GM12873 (cell line): ENCODE measurements around the gene CXCL14.

Source experiments
- TF ChIP-seq, protein P1 (sequence below): IDR thresholded peaks from 2 replicates; pipeline ENCODE4 v1.5.1; 2012; ENCODE audit warnings: low read depth, mild to moderate bottlenecking, moderate library complexity, low read length, control low read depth; ENCODE audit not compliant: insufficient read depth; ENCODE audit errors: missing control alignments

Gene CXCL14

DNA sequence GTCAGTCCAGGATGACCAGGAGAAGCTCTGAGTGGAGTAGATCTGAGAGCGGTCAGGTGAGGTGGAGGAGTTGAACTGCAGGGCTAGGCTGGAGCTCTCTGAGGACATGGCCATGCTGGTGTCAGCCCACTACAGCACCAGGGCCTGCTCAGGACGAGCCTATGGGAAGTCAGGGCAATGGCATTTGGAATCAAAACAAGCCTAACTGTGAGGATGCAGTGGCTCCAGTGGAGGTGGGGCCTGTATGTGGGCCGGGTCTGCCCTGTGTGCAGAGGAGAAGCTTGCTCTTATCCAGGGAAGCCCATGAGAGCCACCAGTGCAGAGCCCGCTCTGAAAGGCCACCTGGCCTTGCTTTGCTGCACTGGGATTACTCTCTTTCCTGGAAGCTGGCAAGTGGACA lies 11.1 kb downstream of the CXCL14 start:
- TF ChIP-seq, protein P1, sequence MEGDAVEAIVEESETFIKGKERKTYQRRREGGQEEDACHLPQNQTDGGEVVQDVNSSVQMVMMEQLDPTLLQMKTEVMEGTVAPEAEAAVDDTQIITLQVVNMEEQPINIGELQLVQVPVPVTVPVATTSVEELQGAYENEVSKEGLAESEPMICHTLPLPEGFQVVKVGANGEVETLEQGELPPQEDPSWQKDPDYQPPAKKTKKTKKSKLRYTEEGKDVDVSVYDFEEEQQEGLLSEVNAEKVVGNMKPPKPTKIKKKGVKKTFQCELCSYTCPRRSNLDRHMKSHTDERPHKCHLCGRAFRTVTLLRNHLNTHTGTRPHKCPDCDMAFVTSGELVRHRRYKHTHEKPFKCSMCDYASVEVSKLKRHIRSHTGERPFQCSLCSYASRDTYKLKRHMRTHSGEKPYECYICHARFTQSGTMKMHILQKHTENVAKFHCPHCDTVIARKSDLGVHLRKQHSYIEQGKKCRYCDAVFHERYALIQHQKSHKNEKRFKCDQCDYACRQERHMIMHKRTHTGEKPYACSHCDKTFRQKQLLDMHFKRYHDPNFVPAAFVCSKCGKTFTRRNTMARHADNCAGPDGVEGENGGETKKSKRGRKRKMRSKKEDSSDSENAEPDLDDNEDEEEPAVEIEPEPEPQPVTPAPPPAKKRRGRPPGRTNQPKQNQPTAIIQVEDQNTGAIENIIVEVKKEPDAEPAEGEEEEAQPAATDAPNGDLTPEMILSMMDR, result no peak

- TF ChIP-seq, protein P1, result no peak
Observed at GRCh38 chr5:135566422-135567400, 12.1 kb downstream of the CXCL14 start.

DNA sequence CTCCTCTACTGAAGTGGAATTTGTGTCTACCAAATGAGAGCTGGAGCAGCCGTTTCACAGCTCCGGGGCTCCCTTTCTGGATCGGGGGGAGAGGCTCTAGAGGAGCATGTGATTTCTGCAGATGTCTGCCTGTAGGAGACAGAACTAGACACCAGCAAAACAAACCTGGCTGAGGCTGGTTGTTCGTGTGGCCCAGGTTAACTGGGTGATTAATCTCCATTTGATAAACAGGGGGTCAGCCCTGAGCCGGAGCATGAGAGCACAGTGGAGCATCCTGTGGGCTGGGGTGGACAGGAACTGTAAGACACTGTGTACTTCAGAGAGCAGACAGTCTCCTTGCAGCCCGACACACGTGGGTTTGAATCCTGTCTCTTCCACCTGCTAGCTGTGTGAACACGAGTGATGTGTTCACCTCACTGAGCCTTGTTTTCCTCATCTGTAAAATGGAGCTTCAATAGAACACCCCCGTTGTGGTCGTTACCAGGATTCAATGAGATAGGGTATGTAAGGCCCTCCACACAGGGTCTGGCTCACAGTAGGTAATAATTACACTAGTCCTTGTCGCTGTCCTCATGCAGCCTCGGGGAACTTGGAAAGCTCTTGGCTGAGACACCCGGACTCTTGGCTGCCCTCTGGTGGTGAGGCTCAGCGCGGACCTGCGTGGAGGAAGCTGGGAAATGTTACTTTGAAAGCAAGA lies 12.9 kb downstream of the CXCL14 start:
- TF ChIP-seq, protein P1, result peak; percentile 95

DNA sequence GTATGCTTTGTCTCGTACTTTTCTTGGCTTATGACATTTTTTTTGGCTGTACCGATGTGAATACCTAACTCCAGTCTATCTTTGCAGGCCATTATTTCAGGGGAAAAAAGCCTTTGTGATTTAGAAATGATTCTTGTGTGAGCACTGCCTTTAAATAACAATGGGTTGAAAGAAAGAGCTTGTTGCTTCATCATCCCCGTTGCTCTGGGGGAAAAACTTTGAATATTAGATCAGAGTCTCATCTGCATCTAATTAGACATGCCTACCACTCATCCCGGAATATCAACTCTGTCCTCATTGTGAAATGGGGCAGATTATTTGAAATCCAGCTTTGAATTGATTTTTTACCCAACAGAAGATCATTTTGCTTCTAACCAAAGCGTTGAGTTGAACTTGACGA lies 13.5 kb downstream of the CXCL14 start:
- TF ChIP-seq, protein P1, result no peak

DNA sequence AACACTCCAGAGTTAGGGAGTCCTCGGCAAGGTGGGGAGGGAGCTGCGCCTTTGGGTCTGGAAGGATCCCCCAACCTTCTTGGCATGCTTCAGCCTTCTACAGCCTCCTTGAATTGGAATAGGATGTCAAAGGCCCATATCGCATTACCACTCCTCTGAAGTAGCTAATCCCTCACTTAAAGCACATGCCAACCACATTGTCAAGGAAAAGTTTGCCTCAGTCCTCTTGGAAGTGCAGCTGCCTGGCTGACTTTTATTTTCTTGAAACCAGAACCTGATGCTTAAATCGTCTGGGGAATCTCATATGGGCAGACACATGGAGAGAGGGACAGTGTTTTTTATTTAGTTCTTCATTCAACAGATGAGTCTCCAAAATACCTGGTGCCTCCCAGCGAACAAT lies 14.5 kb downstream of the CXCL14 start:
- TF ChIP-seq, protein P1, result no peak

DNA sequence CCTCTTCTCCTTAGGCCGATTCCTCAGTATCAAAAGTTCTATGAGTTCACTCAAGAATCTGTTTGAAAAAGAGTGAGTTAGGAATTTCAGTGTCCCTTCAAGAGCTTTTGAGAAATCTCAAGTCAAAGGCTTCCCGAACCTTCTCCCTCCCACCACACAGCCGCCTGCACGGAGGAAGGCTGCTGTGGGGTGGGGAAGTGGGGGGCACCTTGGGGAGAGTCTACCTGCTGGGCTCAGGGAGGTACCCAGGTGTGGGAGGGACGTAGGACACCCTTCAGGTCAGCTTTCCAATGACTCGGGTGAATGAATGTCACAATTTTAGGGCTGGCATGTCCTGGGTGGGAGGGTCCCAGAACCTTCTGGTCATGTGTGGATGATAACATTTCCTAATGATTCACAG lies 17.5 kb downstream of the CXCL14 start:
- TF ChIP-seq, protein P1, result no peak

GRCh38 chr5:135560858-135561257 lies 17.9 kb downstream of the CXCL14 start:
- TF ChIP-seq, protein P1, result peak; percentile 90
